Measurements from ENCODE around the gene MYO1F.

The MYO1F gene

GRCh38 chr19:8488365-8488764, 88.9 kb downstream of the MYO1F start:
- no peak for DNase-seq
- Histone ChIP-seq H3K4me3 (ENCODE audit: low read depth, low read length) (no peak overlapping the region), H3K27me3 (replicated peaks) (no peaks in the 10 kb centered on the region), H3K36me3 (replicated peaks) (peaks cover 57% of the 10 kb centered on the region), H3K27ac (no peak overlapping the region)
- no peak for TF ChIP-seq CTCF (IDR thresholded peaks at IDR 0.05; ENCODE audit: low read depth, low read length, missing control alignments)
- in situ Hi-C loops (cut with HindIII; ENCODE audit: low pct_ligation_motif_present, low sequenced_read_pairs) = no loop called here

GRCh38 chr19:8487137-8487851, 89.9 kb downstream of the MYO1F start:
- no peaks in the 10 kb centered on the region for H3K27me3 ChIP-seq (replicated peaks)
- no peak for TF ChIP-seq CTCF (IDR thresholded peaks at IDR 0.05; ENCODE audit: low read depth, low read length, missing control alignments)
- no peak overlapping the region for H3K4me3 ChIP-seq (ENCODE audit: low read depth, low read length)
- no peak for DNase-seq
- in situ Hi-C loops (cut with HindIII; ENCODE audit: low pct_ligation_motif_present, low sequenced_read_pairs) = no loop called here
- H3K27ac ChIP-seq = no peak overlapping the region
- peaks cover 64% of the 10 kb centered on the region for H3K36me3 ChIP-seq (replicated peaks)

- no peaks in the 10 kb centered on the region for H3K27me3 ChIP-seq (replicated peaks)
- no peak overlapping the region for H3K4me3 ChIP-seq (ENCODE audit: low read depth, low read length)
- DNase-seq = no peak
- H3K27ac ChIP-seq = no peak overlapping the region
- H3K36me3 ChIP-seq (replicated peaks) = peaks cover 64% of the 10 kb centered on the region
- TF ChIP-seq CTCF (IDR thresholded peaks at IDR 0.05; ENCODE audit: low read depth, low read length, missing control alignments) = no peak
- in situ Hi-C loops (cut with HindIII; ENCODE audit: low pct_ligation_motif_present, low sequenced_read_pairs) = no loop called here
Measured at GRCh38 chr19:8486661-8487136, 90.5 kb downstream of the MYO1F start.

- Histone ChIP-seq H3K27ac (no peak overlapping the region), H3K27me3 (replicated peaks) (no peaks in the 10 kb centered on the region)
- no peak for DNase-seq
Measured at GRCh38 chr19:8485561-8486371, 91.5 kb downstream of the MYO1F start.

DNA sequence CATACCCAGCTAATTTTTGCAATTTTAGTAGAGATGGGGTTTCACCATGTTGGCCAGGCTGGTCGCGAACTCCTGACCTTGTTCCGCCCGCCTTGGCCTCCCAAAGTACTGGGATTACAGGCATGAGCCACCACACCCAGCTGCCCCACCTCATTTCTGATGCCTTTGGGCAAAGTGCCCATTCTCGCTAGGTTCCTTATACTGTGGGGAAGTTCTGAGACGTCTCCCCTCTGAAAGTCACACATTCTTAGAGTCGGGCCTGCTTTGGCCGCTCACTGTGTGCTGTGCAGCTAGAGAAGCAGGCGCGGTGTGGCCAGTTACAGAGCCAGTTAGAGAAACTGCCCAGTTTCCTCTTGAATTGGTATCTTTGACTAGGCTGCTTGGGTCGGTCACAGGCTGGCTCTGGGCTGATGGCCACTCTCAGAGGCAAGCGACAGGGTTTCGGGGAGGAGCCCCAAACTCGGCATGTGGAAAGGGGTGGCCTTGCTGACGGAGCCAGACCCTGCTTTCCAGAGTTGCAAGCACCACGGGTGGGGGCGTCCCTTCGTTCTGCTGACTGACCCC, 92.8 kb downstream of the MYO1F start:
- Histone ChIP-seq H3K4me3 (ENCODE audit: low read depth, low read length) (no peak overlapping the region), H3K36me3 (replicated peaks) (peaks cover 64% of the 10 kb centered on the region), H3K27me3 (replicated peaks) (no peaks in the 10 kb centered on the region), H3K27ac (no peak overlapping the region)
- in situ Hi-C loops (cut with HindIII; ENCODE audit: low pct_ligation_motif_present, low sequenced_read_pairs) = no loop called here
- TF ChIP-seq CTCF (IDR thresholded peaks at IDR 0.05; ENCODE audit: low read depth, low read length, missing control alignments) = no peak
- DNase-seq = no peak

More at GRCh38 chr19:8485561-8486371, 91.5 kb downstream of the MYO1F start:
- Histone ChIP-seq H3K4me3 (ENCODE audit: low read depth, low read length) (no peak overlapping the region), H3K36me3 (replicated peaks) (peaks cover 68% of the 10 kb centered on the region)
- in situ Hi-C loops (cut with HindIII; ENCODE audit: low pct_ligation_motif_present, low sequenced_read_pairs) = no loop called here
- no peak for TF ChIP-seq CTCF (IDR thresholded peaks at IDR 0.05; ENCODE audit: low read depth, low read length, missing control alignments)

Measured in brain microvascular endothelial cell (primary cell).